ENCODE measurements around the gene C4orf50. TPM values are rescaled to one million over a fixed set of nuclear protein-coding genes. Genes with fewer than 3 reads are reported as not detected.

The C4orf50 gene
- total and polyA plus RNA-seq, 11 donors: 0.05 to 0.11 TPM; not detected in 9

GRCh38 chr4:5982156-5982973 lies 35.9 kb downstream of the C4orf50 start:
- H3K27ac ChIP-seq: no peak overlapping the region
- 71 to 81% (median 73%) methylated on average over 7 to 9 of the region's 9 CpGs for WGBS, 4 donors
- TF ChIP-seq POLR2A (IDR thresholded peaks at IDR 0.05): no peak
- TF ChIP-seq, protein P1, sequence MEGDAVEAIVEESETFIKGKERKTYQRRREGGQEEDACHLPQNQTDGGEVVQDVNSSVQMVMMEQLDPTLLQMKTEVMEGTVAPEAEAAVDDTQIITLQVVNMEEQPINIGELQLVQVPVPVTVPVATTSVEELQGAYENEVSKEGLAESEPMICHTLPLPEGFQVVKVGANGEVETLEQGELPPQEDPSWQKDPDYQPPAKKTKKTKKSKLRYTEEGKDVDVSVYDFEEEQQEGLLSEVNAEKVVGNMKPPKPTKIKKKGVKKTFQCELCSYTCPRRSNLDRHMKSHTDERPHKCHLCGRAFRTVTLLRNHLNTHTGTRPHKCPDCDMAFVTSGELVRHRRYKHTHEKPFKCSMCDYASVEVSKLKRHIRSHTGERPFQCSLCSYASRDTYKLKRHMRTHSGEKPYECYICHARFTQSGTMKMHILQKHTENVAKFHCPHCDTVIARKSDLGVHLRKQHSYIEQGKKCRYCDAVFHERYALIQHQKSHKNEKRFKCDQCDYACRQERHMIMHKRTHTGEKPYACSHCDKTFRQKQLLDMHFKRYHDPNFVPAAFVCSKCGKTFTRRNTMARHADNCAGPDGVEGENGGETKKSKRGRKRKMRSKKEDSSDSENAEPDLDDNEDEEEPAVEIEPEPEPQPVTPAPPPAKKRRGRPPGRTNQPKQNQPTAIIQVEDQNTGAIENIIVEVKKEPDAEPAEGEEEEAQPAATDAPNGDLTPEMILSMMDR (IDR thresholded peaks at IDR 0.05): no peak
- DNase-seq (no peak), ATAC-seq (no peak)
- intact Hi-C loops (cut with DNase I): no loop called here
- peaks cover 0 to 18% (median 3%) of the 10 kb centered on the region in 12 donors for H3K9me3 ChIP-seq
- H3K27me3 ChIP-seq: peaks cover 0 to 48% (median 24%) of the 10 kb centered on the region in 9 donors
- H3K36me3 ChIP-seq: no peaks in the 10 kb centered on the region
- H3K4me1 ChIP-seq: no peaks in the 10 kb centered on the region
- H3K4me3 ChIP-seq: no peak overlapping the region

- DNase-seq (no peak), ATAC-seq (no peak)
- intact Hi-C loops (cut with DNase I): no loop called here
- H3K4me3 ChIP-seq: no peak overlapping the region
- TF ChIP-seq POLR2A (IDR thresholded peaks at IDR 0.05): no peak
- TF ChIP-seq, protein P1 (IDR thresholded peaks at IDR 0.05): peak in 1 of 12 donors; percentile 18
- H3K27ac ChIP-seq: no peak overlapping the region
- 36 to 43% (median 39%) methylated on average over 3 of the region's 3 CpGs for WGBS, 4 donors
- no peaks in the 10 kb centered on the region for H3K4me1 ChIP-seq
- H3K27me3 ChIP-seq: peaks cover 0 to 63% (median 24%) of the 10 kb centered on the region in 9 donors
- H3K36me3 ChIP-seq: no peaks in the 10 kb centered on the region
- peaks cover 0 to 18% (median 3%) of the 10 kb centered on the region in 12 donors for H3K9me3 ChIP-seq
These were observed 37.6 kb downstream of the C4orf50 start for GRCh38 chr4:5980436-5981155.

DNA sequence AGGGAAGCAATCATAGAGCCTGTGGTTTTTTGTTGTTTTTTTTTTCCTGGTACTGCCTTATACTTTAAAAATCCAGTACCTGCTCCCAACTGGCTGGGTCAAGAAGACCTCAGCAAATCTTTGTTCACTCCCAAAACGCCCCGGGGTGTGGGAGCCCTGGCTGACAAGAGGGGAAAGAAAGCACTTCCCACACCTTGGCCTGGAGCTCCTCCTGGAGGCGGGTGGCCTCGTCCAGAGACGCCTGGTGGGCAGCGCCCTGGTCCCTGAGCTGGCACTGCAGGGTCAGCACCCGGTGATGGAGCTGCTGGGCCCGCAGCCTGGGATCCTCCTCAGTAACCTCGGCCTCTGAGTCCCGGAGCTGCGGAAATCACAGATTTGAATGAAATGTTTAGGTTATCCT lies 38.2 kb downstream of the C4orf50 start:
- Histone ChIP-seq H3K27ac (no peak overlapping the region), H3K4me1 (no peaks in the 10 kb centered on the region), H3K9me3 (peaks cover 0 to 14% (median 3%) of the 10 kb centered on the region in 12 donors), H3K27me3 (peaks cover 0 to 67% (median 24%) of the 10 kb centered on the region in 9 donors), H3K4me3 (no peak overlapping the region), H3K36me3 (no peaks in the 10 kb centered on the region)
- ATAC-seq (peak in 1 of 4 donors; percentile 28), DNase-seq (no peak)
- 13 to 18% (median 14%) methylated on average over 11 of the region's 11 CpGs for WGBS, 4 donors
- TF ChIP-seq POLR2A (IDR thresholded peaks at IDR 0.05): no peak
- TF ChIP-seq, protein P1 (IDR thresholded peaks at IDR 0.05): peak in 10 of 12 donors; percentile 19 to 45 (median 26)
- intact Hi-C loops (cut with DNase I): loop anchor here in 4 of 10 donors (10.0 kb wide), 2 partner anchors 145 to 155 kb away; no protein-coding TSS in a partner anchor

DNA sequence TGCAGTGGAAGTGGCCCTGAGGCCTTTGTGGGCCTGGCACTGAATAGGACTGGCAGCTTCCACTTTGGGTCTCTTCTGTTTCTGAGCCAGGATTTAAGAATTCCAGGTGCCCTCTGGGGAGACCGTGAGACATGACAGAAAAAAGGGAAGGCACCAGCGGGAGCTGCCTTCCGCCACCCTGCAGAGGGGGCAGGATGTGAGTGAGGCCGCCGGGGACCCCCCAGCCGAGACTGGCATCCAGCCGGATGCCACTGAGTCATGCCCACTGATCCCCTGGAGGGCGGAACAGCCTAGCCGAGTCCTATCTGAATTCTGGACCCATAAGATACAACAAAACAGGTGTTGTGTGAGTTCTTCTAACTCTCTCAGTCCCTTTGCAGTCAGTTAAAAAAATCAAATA lies 41.3 kb downstream of the C4orf50 start:
- Histone ChIP-seq H3K27ac (no peak overlapping the region), H3K4me3 (no peak overlapping the region), H3K36me3 (no peaks in the 10 kb centered on the region), H3K27me3 (peaks cover 0 to 74% (median 18%) of the 10 kb centered on the region in 9 donors), H3K9me3 (no peaks in the 10 kb centered on the region), H3K4me1 (no peaks in the 10 kb centered on the region)
- WGBS, 4 donors: 62 to 75% (median 64%) methylated on average over 8 to 9 of the region's 9 CpGs
- TF ChIP-seq, protein P1 (IDR thresholded peaks at IDR 0.05): no peak
- no peak for TF ChIP-seq POLR2A (IDR thresholded peaks at IDR 0.05)
- ATAC-seq (no peak), DNase-seq (no peak)
- intact Hi-C loops (cut with DNase I): loop anchor here in 4 of 10 donors (10.0 kb wide), 2 partner anchors 142 to 152 kb away; no protein-coding TSS in a partner anchor

All from heart left ventricle (tissue), 16 donors.